BJ (cell line): Measurements from ENCODE around the gene RNF212. TPM values are rescaled to one million over a fixed set of nuclear protein-coding genes. Genes with fewer than 3 reads are reported as not detected.

Experiments
- CTCF ChIA-PET: fragments of 350-600 bp; formaldehyde crosslinking; extraction: SDS; loops from one replicate; lab custom pipeline; 2021; ENCODE audit warnings: antibody characterized with exemption, inconsistent platforms; lab: Yijun Ruan, JAX
- POLR2A ChIA-PET: fragments of 300-600 bp; sonication (Branson Sonifier 250); formaldehyde crosslinking; extraction: SDS; loops from one replicate; lab custom pipeline; 2021; ENCODE audit warnings: antibody characterized with exemption; lab: Charles Lee
- DNase-seq: peaks from one replicate; pipeline ENCODE4 v3.0.0-alpha.2; 2011; ENCODE audit warnings: low read depth
- H3K27me3 ChIP-seq: 2 replicates; pipeline ENCODE4 v1.6.0; 2011; ENCODE audit warnings: low read length; ENCODE audit not compliant: control insufficient read depth, insufficient read depth
- H3K36me3 ChIP-seq: 2 replicates; pipeline ENCODE4 v1.5.1; 2011; ENCODE audit warnings: low read length; ENCODE audit not compliant: control insufficient read depth, insufficient read depth
- H3K4me3 ChIP-seq: 2 replicates; pipeline ENCODE4 v1.5.1; 2011; ENCODE audit warnings: low read depth, mild to moderate bottlenecking, control low read depth, low read length
- CTCF ChIP-seq: IDR thresholded peaks from 2 replicates; pipeline ENCODE4 v1.5.1; 2011; ENCODE audit warnings: low read depth, mild to moderate bottlenecking, control low read depth, inconsistent platforms, low read length, moderate library complexity; ENCODE audit not compliant: insufficient read depth
- polyA plus RNA-seq: library from polyadenylated mRNA; depleted of rRNA; stranded (reverse); fragments of >200 nt; gene quantifications from 2 replicates; pipeline ENCODE4 v1.2.3, GENCODE V29; 2011

Gene RNF212
- polyA plus RNA-seq, 1 experiment, result 2.9 TPM

- DNase-seq, result no peak
Measured at GRCh38 chr4:1080961-1081688, 32.2 kb downstream of the RNF212 start.

DNA sequence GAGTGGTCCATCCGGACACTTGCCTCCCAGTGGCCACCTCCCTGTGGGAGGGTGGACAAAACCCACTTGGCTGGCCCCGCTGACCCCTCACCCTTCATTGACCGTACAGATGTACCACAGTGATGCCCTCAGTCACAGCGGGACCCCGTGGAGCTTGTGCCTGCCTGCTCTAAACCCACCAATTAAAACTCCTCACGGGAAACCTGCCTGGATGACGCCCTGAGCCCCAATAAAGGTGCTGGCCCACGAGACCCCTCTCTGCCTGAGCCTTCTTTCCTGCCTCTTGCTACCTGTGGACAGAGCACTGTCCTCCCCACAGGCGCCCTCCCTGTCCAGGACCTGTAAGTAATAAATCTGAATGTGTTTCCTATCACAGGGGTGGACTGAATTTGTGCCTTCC is 32.9 kb downstream of the RNF212 start:
- Histone ChIP-seq H3K36me3 (no peaks in the 10 kb centered on the region), H3K27me3 (peaks cover 9% of the 10 kb centered on the region), H3K4me3 (no peak overlapping the region)
- ChIA-PET POLR2A (no interaction called here), CTCF (no interaction called here)
- DNase-seq, result no peak
- TF ChIP-seq CTCF, result no peak

More at GRCh38 chr4:1080961-1081688, 32.2 kb downstream of the RNF212 start:
- ChIA-PET CTCF (interaction anchor here (1.6 kb wide), 1 partner anchor 11 kb away, joined by 6 read pairs; no protein-coding TSS in a partner anchor), POLR2A (no interaction called here)
- peaks cover 9% of the 10 kb centered on the region for H3K27me3 ChIP-seq
- no peak for TF ChIP-seq CTCF
- no peaks in the 10 kb centered on the region for H3K36me3 ChIP-seq
- H3K4me3 ChIP-seq, result no peak overlapping the region

DNA sequence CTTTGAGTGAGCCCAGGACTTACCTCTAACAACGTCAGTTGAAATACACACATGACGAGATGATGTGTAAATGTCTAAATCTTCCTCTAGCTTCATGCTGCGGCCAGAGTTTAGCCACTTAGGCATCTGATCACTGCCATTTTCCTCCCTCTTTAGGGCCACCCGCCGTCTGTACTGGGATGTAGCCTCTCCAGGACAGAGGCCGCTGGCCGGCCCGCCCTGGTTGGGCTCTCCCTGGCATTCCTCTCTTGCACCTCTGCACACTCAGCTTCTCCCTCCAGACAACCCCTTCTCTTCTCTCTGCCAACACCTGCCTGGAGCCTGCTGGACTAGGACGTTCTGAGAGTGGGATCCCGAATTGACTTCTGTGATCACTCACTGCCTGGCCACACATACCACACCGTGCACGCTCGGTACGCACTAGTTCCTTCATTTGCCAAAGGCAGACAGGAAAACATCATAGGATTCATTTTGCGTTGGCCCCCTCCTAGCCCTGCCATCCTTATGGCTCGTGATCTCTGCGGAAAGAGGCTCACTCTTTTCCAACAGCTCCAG is 33.6 kb downstream of the RNF212 start:
- POLR2A ChIA-PET, result no interaction called here
- TF ChIP-seq CTCF, result no peak
- H3K27me3 ChIP-seq, result peaks cover 6% of the 10 kb centered on the region
- H3K36me3 ChIP-seq, result no peaks in the 10 kb centered on the region
- H3K4me3 ChIP-seq, result no peak overlapping the region
- no peak for DNase-seq
- CTCF ChIA-PET, result no interaction called here

DNA sequence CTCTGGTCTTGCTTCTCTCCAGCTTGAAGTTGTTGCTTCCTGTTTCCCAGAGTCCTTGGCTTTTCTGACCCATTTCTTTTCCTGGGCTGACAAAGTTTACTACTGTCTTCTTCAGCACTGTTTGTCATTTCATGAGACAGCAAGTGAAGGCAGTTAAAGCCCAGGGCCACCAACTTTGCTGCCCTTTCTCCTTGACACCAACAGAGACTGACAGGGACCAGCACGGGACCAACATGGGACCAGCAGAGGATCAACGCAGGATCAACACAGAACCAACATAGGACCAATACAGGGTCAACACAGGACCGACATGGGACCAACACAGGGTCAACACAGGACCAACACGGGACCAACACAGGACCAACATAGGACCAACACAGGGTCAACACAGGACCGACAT is 34.9 kb downstream of the RNF212 start:
- POLR2A ChIA-PET, result no interaction called here
- Histone ChIP-seq H3K4me3 (no peak overlapping the region), H3K36me3 (no peaks in the 10 kb centered on the region), H3K27me3 (peaks cover 11% of the 10 kb centered on the region)
- DNase-seq, result no peak
- CTCF ChIA-PET, result no interaction called here
- TF ChIP-seq CTCF, result no peak

- no peak for TF ChIP-seq CTCF
Measured at GRCh38 chr4:1077711-1078477, 35.5 kb downstream of the RNF212 start.

More at GRCh38 chr4:1077711-1078477, 35.5 kb downstream of the RNF212 start:
- DNase-seq, result no peak
- peaks cover 13% of the 10 kb centered on the region for H3K27me3 ChIP-seq
- ChIA-PET POLR2A (no interaction called here), CTCF (no interaction called here)
- no peaks in the 10 kb centered on the region for H3K36me3 ChIP-seq
- H3K4me3 ChIP-seq, result no peak overlapping the region
